ENCODE data around the gene HINT3. TPM values are rescaled to one million over a fixed set of nuclear protein-coding genes. Genes with fewer than 3 reads are reported as not detected.

The HINT3 gene
- total and polyA plus RNA-seq, 2 of the 13 experiments (the other 11 are each of a cell fraction or from before 2014, with no cell fraction given), result 3.1 to 22.8 TPM

GRCh38 chr6:125956506-125957390 lies at the start of gene HINT3 (continued):
- TF ChIP-seq, protein P1, sequence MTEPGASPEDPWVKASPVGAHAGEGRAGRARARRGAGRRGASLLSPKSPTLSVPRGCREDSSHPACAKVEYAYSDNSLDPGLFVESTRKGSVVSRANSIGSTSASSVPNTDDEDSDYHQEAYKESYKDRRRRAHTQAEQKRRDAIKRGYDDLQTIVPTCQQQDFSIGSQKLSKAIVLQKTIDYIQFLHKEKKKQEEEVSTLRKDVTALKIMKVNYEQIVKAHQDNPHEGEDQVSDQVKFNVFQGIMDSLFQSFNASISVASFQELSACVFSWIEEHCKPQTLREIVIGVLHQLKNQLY (CRISPR knock-in tag; IDR thresholded peaks at IDR 0.05), result no peak
- no peak for TF ChIP-seq ZNF672 (CRISPR knock-in tag; IDR thresholded peaks at IDR 0.05)
- TF ChIP-seq SALL2 (CRISPR knock-in tag; IDR thresholded peaks at IDR 0.05), result peak; percentile 99
- TF ChIP-seq CEBPB (IDR thresholded peaks at IDR 0.05; ENCODE audit: borderline replicate concordance, low read depth, low read length), result peak; percentile 28; the same call in 1 of the 2 replicates
- TF ChIP-seq, protein P2, sequence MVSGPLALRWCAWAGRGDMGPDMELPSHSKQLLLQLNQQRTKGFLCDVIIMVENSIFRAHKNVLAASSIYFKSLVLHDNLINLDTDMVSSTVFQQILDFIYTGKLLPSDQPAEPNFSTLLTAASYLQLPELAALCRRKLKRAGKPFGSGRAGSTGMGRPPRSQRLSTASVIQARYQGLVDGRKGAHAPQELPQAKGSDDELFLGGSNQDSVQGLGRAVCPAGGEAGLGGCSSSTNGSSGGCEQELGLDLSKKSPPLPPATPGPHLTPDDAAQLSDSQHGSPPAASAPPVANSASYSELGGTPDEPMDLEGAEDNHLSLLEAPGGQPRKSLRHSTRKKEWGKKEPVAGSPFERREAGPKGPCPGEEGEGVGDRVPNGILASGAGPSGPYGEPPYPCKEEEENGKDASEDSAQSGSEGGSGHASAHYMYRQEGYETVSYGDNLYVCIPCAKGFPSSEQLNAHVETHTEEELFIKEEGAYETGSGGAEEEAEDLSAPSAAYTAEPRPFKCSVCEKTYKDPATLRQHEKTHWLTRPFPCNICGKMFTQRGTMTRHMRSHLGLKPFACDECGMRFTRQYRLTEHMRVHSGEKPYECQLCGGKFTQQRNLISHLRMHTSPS (CRISPR knock-in tag; IDR thresholded peaks at IDR 0.05; ENCODE audit: low read depth), result peak; percentile 41; the same call in 1 of the 2 replicates
- TF ChIP-seq LRRFIP1 (CRISPR knock-in tag; conservative IDR thresholded peaks at IDR 0.05), result no peak; the same call in 1 of the 2 replicates
- TF ChIP-seq, protein P3, sequence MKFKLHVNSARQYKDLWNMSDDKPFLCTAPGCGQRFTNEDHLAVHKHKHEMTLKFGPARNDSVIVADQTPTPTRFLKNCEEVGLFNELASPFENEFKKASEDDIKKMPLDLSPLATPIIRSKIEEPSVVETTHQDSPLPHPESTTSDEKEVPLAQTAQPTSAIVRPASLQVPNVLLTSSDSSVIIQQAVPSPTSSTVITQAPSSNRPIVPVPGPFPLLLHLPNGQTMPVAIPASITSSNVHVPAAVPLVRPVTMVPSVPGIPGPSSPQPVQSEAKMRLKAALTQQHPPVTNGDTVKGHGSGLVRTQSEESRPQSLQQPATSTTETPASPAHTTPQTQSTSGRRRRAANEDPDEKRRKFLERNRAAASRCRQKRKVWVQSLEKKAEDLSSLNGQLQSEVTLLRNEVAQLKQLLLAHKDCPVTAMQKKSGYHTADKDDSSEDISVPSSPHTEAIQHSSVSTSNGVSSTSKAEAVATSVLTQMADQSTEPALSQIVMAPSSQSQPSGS (CRISPR knock-in tag; IDR thresholded peaks at IDR 0.05), result peak; percentile 97
- TF ChIP-seq SKIL (CRISPR knock-in tag; IDR thresholded peaks at IDR 0.05; ENCODE audit: borderline replicate concordance), result no peak
- TF ChIP-seq, protein P4, sequence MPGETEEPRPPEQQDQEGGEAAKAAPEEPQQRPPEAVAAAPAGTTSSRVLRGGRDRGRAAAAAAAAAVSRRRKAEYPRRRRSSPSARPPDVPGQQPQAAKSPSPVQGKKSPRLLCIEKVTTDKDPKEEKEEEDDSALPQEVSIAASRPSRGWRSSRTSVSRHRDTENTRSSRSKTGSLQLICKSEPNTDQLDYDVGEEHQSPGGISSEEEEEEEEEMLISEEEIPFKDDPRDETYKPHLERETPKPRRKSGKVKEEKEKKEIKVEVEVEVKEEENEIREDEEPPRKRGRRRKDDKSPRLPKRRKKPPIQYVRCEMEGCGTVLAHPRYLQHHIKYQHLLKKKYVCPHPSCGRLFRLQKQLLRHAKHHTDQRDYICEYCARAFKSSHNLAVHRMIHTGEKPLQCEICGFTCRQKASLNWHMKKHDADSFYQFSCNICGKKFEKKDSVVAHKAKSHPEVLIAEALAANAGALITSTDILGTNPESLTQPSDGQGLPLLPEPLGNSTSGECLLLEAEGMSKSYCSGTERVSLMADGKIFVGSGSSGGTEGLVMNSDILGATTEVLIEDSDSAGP (CRISPR knock-in tag; IDR thresholded peaks at IDR 0.05; ENCODE audit: borderline replicate concordance), result peak; percentile 98
- no peak for TF ChIP-seq ZNF577 (CRISPR knock-in tag; IDR thresholded peaks at IDR 0.05; ENCODE audit: borderline replicate concordance, low read depth)
- TF ChIP-seq ZSCAN21 (CRISPR knock-in tag; IDR thresholded peaks at IDR 0.05; ENCODE audit: borderline replicate concordance), result peak; percentile 85
- peak; percentile 96; the same call in 1 of the 2 replicates for TF ChIP-seq MTA1 (CRISPR knock-in tag; IDR thresholded peaks at IDR 0.05; ENCODE audit: borderline replicate concordance)
- no peak; the same call in 1 of the 2 replicates for TF ChIP-seq ZBTB20 (CRISPR knock-in tag; IDR thresholded peaks at IDR 0.05; ENCODE audit: borderline replicate concordance, low read depth)
- peak; percentile 59 for TF ChIP-seq ZNF557 (CRISPR knock-in tag; IDR thresholded peaks at IDR 0.05)
